ENCODE measurements around the gene GLT1D1.

The GLT1D1 gene

GRCh38 chr12:129009833-129010622, 156.8 kb downstream of the GLT1D1 start:
- DNase-seq = no peak

- no peak for DNase-seq
These were observed 162.9 kb downstream of the GLT1D1 start for GRCh38 chr12:129016159-129016558.

- no peak for DNase-seq
These were observed 171.8 kb downstream of the GLT1D1 start for GRCh38 chr12:129025055-129025454.

GRCh38 chr12:129028844-129029243, 175.6 kb downstream of the GLT1D1 start:
- DNase-seq = no peak

Data from kidney glomerular epithelial cell (primary cell).